Smooth muscle cell (in vitro differentiated cells): ENCODE measurements around the gene OPHN1. TPM values are rescaled to one million over a fixed set of nuclear protein-coding genes. Genes with fewer than 3 reads are reported as not detected.
"Not testable (repeated sequence)": the region's sequence is repeated elsewhere in the genome, so short reads cannot be mapped to it uniquely, and the experiment has no call there.

Experiments used
- DNase-seq: peaks from one replicate; lab custom pipeline; 2025; ENCODE audit not compliant: unreplicated experiment; lab: John Stamatoyannopoulos, UW
- H2AFZ ChIP-seq: fragments of 200-600 bp; sonication (generic); 2 replicates; pipeline ENCODE4 v1.6.0; 2016; ENCODE audit warnings: antibody characterized with exemption, low read depth, mild to moderate bottlenecking
- H3F3A ChIP-seq: fragments of 200-600 bp; sonication (generic); 2 replicates; pipeline ENCODE4 v1.6.0; 2017; ENCODE audit warnings: antibody characterized with exemption, low read depth
- H3K27ac ChIP-seq: fragments of 200-600 bp; sonication (generic); 2 replicates; pipeline ENCODE4 v1.5.1; 2016; ENCODE audit warnings: low read depth, mild to moderate bottlenecking
- H3K27me3 ChIP-seq: fragments of 200-600 bp; sonication (generic); 2 replicates; pipeline ENCODE4 v1.6.1; 2016; ENCODE audit warnings: low read depth, mild to moderate bottlenecking
- H3K36me3 ChIP-seq: fragments of 200-600 bp; sonication (generic); 2 replicates; pipeline ENCODE4 v1.5.1; 2016; ENCODE audit warnings: low read depth
- H3K4me1 ChIP-seq: fragments of 200-600 bp; sonication (generic); 2 replicates; pipeline ENCODE4 v1.5.1; 2016; ENCODE audit warnings: low read depth
- H3K4me2 ChIP-seq: fragments of 200-600 bp; sonication (generic); 2 replicates; pipeline ENCODE4 v1.6.0; 2016; ENCODE audit warnings: mild to moderate bottlenecking
- H3K4me3 ChIP-seq: fragments of 200-600 bp; sonication (generic); 2 replicates; pipeline ENCODE4 v1.5.1; 2016; ENCODE audit warnings: mild to moderate bottlenecking
- H3K79me2 ChIP-seq: fragments of 200-600 bp; sonication (generic); 2 replicates; pipeline ENCODE4 v1.6.0; 2016; ENCODE audit warnings: low read depth, mild to moderate bottlenecking
- H3K9ac ChIP-seq: fragments of 200-600 bp; sonication (generic); 2 replicates; pipeline ENCODE4 v1.6.0; 2016; ENCODE audit warnings: low read depth
- H3K9me3 ChIP-seq: fragments of 200-600 bp; sonication (generic); replicated peaks from 2 replicates; pipeline ENCODE4 v1.5.1; 2016; ENCODE audit warnings: low read depth
- H4K20me1 ChIP-seq: fragments of 200-600 bp; sonication (generic); 2 replicates; pipeline ENCODE4 v1.6.0; 2016; ENCODE audit warnings: low read depth
- CTCF ChIP-seq: fragments of 200-600 bp; sonication (generic); IDR thresholded peaks from 2 replicates; pipeline ENCODE4 v1.5.1; 2017; ENCODE audit warnings: borderline replicate concordance, mild to moderate bottlenecking, antibody characterized with exemption; ENCODE audit not compliant: insufficient read depth, poor library complexity, severe bottlenecking
- WGBS: methylation state at CpG from one replicate; pipeline ENCODE4 v1.1.7; 2016; ENCODE audit warnings: low lambda C conversion rate; 5-methylcytosine and 5-hydroxymethylcytosine counted together
- polyA plus RNA-seq: library from polyadenylated mRNA; unstranded; fragments of >200 nt; fragmentation: Nextera tagmentation; extraction: Ambion mirVana; gene quantifications from 2 replicates; pipeline ENCODE4 v1.2.1, GENCODE V29; 2016
- total RNA-seq: library from RNA; depleted of rRNA; stranded (reverse); fragments of >200 nt; gene quantifications from 2 replicates; pipeline ENCODE4 v1.2.3, GENCODE V29; 2014

Gene OPHN1
- total and polyA plus RNA-seq, 2 experiments from 2014 or later, result 1.1 to 2.3 TPM

- no peak for TF ChIP-seq CTCF
- H3K27ac ChIP-seq, result no peak overlapping the region
- H3K9ac ChIP-seq, result no peak overlapping the region
- no peak overlapping the region for H2AFZ ChIP-seq
- no peaks in the 10 kb centered on the region for H4K20me1 ChIP-seq
- H3K4me2 ChIP-seq, result no peak overlapping the region
- no peaks in the 10 kb centered on the region for H3K27me3 ChIP-seq
- H3K36me3 ChIP-seq, result no peaks in the 10 kb centered on the region
- 39% methylated on average over 1 of the region's 1 CpG for WGBS
- no peak overlapping the region for H3K4me3 ChIP-seq
- H3K9me3 ChIP-seq, result no peaks in the 10 kb centered on the region
- H3K79me2 ChIP-seq, result no peaks in the 10 kb centered on the region
- H3F3A ChIP-seq, result no peaks in the 10 kb centered on the region
- no peaks in the 10 kb centered on the region for H3K4me1 ChIP-seq
- no peak for DNase-seq
These were observed 159.4 kb downstream of the OPHN1 start for GRCh38 chrX:68273887-68274286.

- H3K27me3 ChIP-seq, H3K9ac ChIP-seq, H3K36me3 ChIP-seq, H3K4me1 ChIP-seq, H3K27ac ChIP-seq, H3K4me3 ChIP-seq, DNase-seq, H3K9me3 ChIP-seq, H2AFZ ChIP-seq, H3F3A ChIP-seq, H3K79me2 ChIP-seq, H3K4me2 ChIP-seq, H4K20me1 ChIP-seq: not testable (repeated sequence)
- 70% methylated on average over 9 of the region's 9 CpGs for WGBS
These were observed 168.5 kb downstream of the OPHN1 start for GRCh38 chrX:68264793-68265192.

GRCh38 chrX:68261060-68261672 lies 172.1 kb downstream of the OPHN1 start:
- no peak for DNase-seq
- no peak overlapping the region for H2AFZ ChIP-seq
- H3K79me2 ChIP-seq, result no peaks in the 10 kb centered on the region
- H3K4me1 ChIP-seq, result no peaks in the 10 kb centered on the region
- H3F3A ChIP-seq, result no peaks in the 10 kb centered on the region
- no peak for TF ChIP-seq CTCF
- no peak overlapping the region for H3K4me2 ChIP-seq
- no peaks in the 10 kb centered on the region for H3K9me3 ChIP-seq
- H3K9ac ChIP-seq, result no peak overlapping the region
- 77% methylated on average over 4 of the region's 4 CpGs for WGBS
- H3K36me3 ChIP-seq, result no peaks in the 10 kb centered on the region
- H3K4me3 ChIP-seq, result no peak overlapping the region
- H3K27ac ChIP-seq, result no peak overlapping the region
- H3K27me3 ChIP-seq, result no peaks in the 10 kb centered on the region
- no peaks in the 10 kb centered on the region for H4K20me1 ChIP-seq

- no peaks in the 10 kb centered on the region for H4K20me1 ChIP-seq
- no peak overlapping the region for H2AFZ ChIP-seq
- DNase-seq, result no peak
- H3F3A ChIP-seq, result no peaks in the 10 kb centered on the region
- no peaks in the 10 kb centered on the region for H3K9me3 ChIP-seq
- no peaks in the 10 kb centered on the region for H3K79me2 ChIP-seq
- no peak overlapping the region for H3K4me3 ChIP-seq
- H3K9ac ChIP-seq, result no peak overlapping the region
- no peak for TF ChIP-seq CTCF
- H3K4me1 ChIP-seq, result no peaks in the 10 kb centered on the region
- H3K36me3 ChIP-seq, result no peaks in the 10 kb centered on the region
- no peak overlapping the region for H3K27ac ChIP-seq
- no peaks in the 10 kb centered on the region for H3K27me3 ChIP-seq
- WGBS, result 73% methylated on average over 2 of the region's 2 CpGs
- H3K4me2 ChIP-seq, result no peak overlapping the region
These were observed 176.3 kb downstream of the OPHN1 start for GRCh38 chrX:68256990-68257389.
